Caco-2 (cell line): Measurements from ENCODE around the gene PRKCI. TPM values are rescaled to one million over a fixed set of nuclear protein-coding genes. Genes with fewer than 3 reads are reported as not detected.

Experiments
- BruUV-seq: library from RNA; stranded (reverse); fragments of 400-500 nt; replicated peaks from 2 replicates; lab custom pipeline; 2021; lab: Mats Ljungman, UMichigan
- CTCF ChIA-PET: fragments of 300-600 bp; sonication (Branson Sonifier 250); formaldehyde crosslinking; loops from one replicate; lab custom pipeline; 2022; ENCODE audit warnings: antibody characterized with exemption; lab: Charles Lee
- POLR2A ChIA-PET: fragments of 300-600 bp; sonication (Branson Sonifier 250); formaldehyde crosslinking; loops from one replicate; lab custom pipeline; 2022; ENCODE audit warnings: antibody characterized with exemption; lab: Charles Lee
- DNase-seq, 2 experiments: peaks; one replicate each; pipeline versions ENCODE4 v3.0.0 to v3.0.0-alpha.2; 2020 to 2022
- H3K27me3 ChIP-seq: replicated peaks from 2 replicates; pipeline ENCODE4 v1.6.0; 2011; ENCODE audit warnings: low read length; ENCODE audit not compliant: control insufficient read depth, insufficient read depth
- H3K36me3 ChIP-seq: 2 replicates; pipeline ENCODE4 v1.5.1; 2011; ENCODE audit warnings: low read length; ENCODE audit not compliant: control insufficient read depth, insufficient read depth
- H3K4me1 ChIP-seq: fragments of 250-450 bp; sonication (Bioruptor Pico); 2 replicates; pipeline ENCODE4 v1.5.1; 2020; ENCODE audit warnings: mild to moderate bottlenecking
- H3K4me3 ChIP-seq: 2 replicates; pipeline ENCODE4 v1.5.1; 2011; ENCODE audit warnings: low read depth, mild to moderate bottlenecking, control low read depth, low read length
- H3K9me3 ChIP-seq: fragments of 250-450 bp; sonication (Bioruptor Pico); 2 replicates; pipeline ENCODE4 v1.5.1; 2020; ENCODE audit warnings: mild to moderate bottlenecking, moderate library complexity
- H3K27ac Mint-ChIP-seq: one replicate; pipeline ENCODE4 v1.8.0; 2022; ENCODE audit warnings: mixed read lengths; ENCODE audit not compliant: unreplicated experiment
- H3K27me3 Mint-ChIP-seq: one replicate; pipeline ENCODE4 v1.8.0; 2022; ENCODE audit warnings: mixed read lengths; ENCODE audit not compliant: insufficient read depth, unreplicated experiment
- H3K36me3 Mint-ChIP-seq: one replicate; pipeline ENCODE4 v1.8.0; 2022; ENCODE audit warnings: mild to moderate bottlenecking, mixed read lengths; ENCODE audit not compliant: insufficient read depth, unreplicated experiment
- H3K4me1 Mint-ChIP-seq: one replicate; pipeline ENCODE4 v1.8.0; 2022; ENCODE audit warnings: low read depth, mixed read lengths; ENCODE audit not compliant: unreplicated experiment
- H3K4me3 Mint-ChIP-seq: one replicate; pipeline ENCODE4 v1.8.0; 2022; ENCODE audit warnings: mild to moderate bottlenecking, moderate library complexity, mixed read lengths; ENCODE audit not compliant: unreplicated experiment
- H3K9me3 Mint-ChIP-seq: one replicate; pipeline ENCODE4 v1.8.0; 2022; ENCODE audit warnings: mixed read lengths; ENCODE audit not compliant: unreplicated experiment
- intact Hi-C: fragments of 100-400 bp; cut with micrococcal nuclease; formaldehyde crosslinking; loops from one replicate; pipeline ENCODE4 v1.10.0; 2022; ENCODE audit not compliant: unreplicated experiment
- total RNA-seq: library from RNA; stranded (reverse); gene quantifications from 2 replicates; pipeline ENCODE4 v1.2.3, GENCODE V29; 2022
- TF ChIP-seq, protein P1 (sequence below), 2 experiments: fragments of 200-600 bp in 1 of 2; IDR thresholded peaks; 1 replicate in 1 of 2; 2 replicates in 1 of 2; pipeline versions ENCODE4 v1.5.1 to v1.8.0; 2011 to 2022; ENCODE audit warnings: antibody characterized with exemption in 1 of 2, control low read depth in 1 of 2, inconsistent platforms in 1 of 2, low read depth in 1 of 2, low read length in 1 of 2, mild to moderate bottlenecking in 1 of 2, moderate library complexity in 1 of 2; ENCODE audit not compliant: insufficient read depth in 1 of 2, severe bottlenecking in 1 of 2, unreplicated experiment in 1 of 2

The PRKCI gene
- total RNA-seq, 1 experiment from 2014 or later = 45.8 TPM

DNA sequence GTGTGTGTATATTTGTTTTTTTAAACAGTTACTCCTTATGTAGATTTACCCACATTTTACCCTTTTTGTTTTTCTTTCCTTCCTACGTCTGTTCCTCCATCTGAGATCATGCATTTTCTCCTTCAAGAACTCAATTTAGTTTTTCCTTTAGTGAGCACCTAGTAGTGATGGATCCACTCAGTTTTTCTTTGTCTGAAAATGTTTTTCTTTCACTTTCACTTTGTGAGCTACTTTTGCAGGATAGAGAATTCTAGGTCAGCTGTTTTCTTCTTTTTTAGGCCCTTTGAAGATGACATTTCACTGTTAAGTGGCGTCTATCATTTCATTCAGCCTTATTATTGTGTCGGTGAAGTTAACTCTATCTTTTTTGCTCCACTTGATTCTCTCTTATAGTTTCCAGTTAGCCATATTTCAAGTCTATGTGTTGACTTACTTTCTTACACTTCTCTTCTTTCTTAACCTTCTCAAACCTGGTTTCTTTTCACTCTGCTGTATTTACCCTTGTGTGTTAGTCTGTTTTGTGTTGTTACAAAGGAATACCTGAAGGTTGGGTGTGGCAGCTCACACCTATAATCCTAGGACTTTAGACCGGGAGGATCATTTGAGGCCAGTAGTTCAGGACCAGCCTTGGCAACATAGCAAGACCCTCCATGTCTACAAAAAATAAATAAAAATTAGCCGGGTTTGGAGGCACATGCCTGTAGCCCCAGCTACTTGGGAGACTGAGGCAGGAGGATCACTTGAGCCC is 55.8 kb downstream of the PRKCI start:
- H3K27ac Mint-ChIP-seq = no peak overlapping the region
- H3K4me1 ChIP-seq = no peaks in the 10 kb centered on the region; the same call in 1 of the 2 replicates
- ChIA-PET POLR2A (no interaction called here), CTCF (no interaction called here)
- H3K36me3 ChIP-seq = no peaks in the 10 kb centered on the region
- no peaks in the 10 kb centered on the region for H3K9me3 Mint-ChIP-seq
- no peak for DNase-seq
- BruUV-seq = no TSS peak
- H3K27me3 ChIP-seq = no peaks in the 10 kb centered on the region
- H3K27me3 Mint-ChIP-seq = no peaks in the 10 kb centered on the region
- no peaks in the 10 kb centered on the region for H3K9me3 ChIP-seq
- intact Hi-C loops = loop anchor here (10.0 kb wide), 1 partner anchor 93 kb away; the partner anchor contains the start of gene PHC3
- TF ChIP-seq, protein P1, sequence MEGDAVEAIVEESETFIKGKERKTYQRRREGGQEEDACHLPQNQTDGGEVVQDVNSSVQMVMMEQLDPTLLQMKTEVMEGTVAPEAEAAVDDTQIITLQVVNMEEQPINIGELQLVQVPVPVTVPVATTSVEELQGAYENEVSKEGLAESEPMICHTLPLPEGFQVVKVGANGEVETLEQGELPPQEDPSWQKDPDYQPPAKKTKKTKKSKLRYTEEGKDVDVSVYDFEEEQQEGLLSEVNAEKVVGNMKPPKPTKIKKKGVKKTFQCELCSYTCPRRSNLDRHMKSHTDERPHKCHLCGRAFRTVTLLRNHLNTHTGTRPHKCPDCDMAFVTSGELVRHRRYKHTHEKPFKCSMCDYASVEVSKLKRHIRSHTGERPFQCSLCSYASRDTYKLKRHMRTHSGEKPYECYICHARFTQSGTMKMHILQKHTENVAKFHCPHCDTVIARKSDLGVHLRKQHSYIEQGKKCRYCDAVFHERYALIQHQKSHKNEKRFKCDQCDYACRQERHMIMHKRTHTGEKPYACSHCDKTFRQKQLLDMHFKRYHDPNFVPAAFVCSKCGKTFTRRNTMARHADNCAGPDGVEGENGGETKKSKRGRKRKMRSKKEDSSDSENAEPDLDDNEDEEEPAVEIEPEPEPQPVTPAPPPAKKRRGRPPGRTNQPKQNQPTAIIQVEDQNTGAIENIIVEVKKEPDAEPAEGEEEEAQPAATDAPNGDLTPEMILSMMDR (IDR thresholded peaks at IDR 0.05; ENCODE audit: insufficient read depth in 1 of 2, low read depth in 1 of 2, low read length in 1 of 2, severe bottlenecking in 1 of 2, unreplicated experiment in 1 of 2) = no peak
- peaks cover 56% of the 10 kb centered on the region for H3K36me3 Mint-ChIP-seq
- H3K4me1 Mint-ChIP-seq = peaks cover 11% of the 10 kb centered on the region
- no peak overlapping the region for H3K4me3 Mint-ChIP-seq
- no peak overlapping the region for H3K4me3 ChIP-seq

DNA sequence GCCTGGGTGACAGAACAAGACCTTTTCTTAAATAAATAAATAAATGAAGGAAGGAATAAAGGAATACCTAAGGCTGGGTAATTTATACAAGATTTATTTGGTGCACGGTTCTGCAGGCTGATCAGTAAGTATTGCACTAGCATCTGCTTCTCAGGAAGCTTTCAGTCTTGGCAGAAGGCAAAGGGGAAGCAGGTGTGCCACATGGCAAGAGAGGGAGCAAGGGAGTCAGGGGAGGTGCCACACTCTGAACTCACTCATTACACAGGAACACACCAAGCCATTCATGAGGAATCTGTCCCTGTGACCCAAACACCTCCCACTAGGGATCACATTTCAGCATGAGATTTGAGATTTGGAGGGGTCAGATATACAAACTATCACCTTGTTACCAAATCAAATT is 56.4 kb downstream of the PRKCI start:
- Mint-ChIP-seq H3K9me3 (no peaks in the 10 kb centered on the region), H3K4me3 (no peak overlapping the region), H3K27me3 (no peaks in the 10 kb centered on the region), H3K27ac (no peak overlapping the region), H3K4me1 (peaks cover 11% of the 10 kb centered on the region), H3K36me3 (peaks cover 62% of the 10 kb centered on the region)
- no peak for DNase-seq
- no TSS peak for BruUV-seq
- TF ChIP-seq, protein P1 (IDR thresholded peaks at IDR 0.05; ENCODE audit: insufficient read depth in 1 of 2, low read depth in 1 of 2, low read length in 1 of 2, severe bottlenecking in 1 of 2, unreplicated experiment in 1 of 2) = no peak
- CTCF ChIA-PET = no interaction called here
- intact Hi-C loops = loop anchor here (10.0 kb wide), 1 partner anchor 94 kb away; the partner anchor contains the start of gene PHC3
- no peaks in the 10 kb centered on the region for H3K9me3 ChIP-seq
- no peaks in the 10 kb centered on the region; the same call in 1 of the 2 replicates for H3K4me1 ChIP-seq
- H3K36me3 ChIP-seq = no peaks in the 10 kb centered on the region
- H3K4me3 ChIP-seq = no peak overlapping the region
- POLR2A ChIA-PET = no interaction called here
- H3K27me3 ChIP-seq = no peaks in the 10 kb centered on the region

DNA sequence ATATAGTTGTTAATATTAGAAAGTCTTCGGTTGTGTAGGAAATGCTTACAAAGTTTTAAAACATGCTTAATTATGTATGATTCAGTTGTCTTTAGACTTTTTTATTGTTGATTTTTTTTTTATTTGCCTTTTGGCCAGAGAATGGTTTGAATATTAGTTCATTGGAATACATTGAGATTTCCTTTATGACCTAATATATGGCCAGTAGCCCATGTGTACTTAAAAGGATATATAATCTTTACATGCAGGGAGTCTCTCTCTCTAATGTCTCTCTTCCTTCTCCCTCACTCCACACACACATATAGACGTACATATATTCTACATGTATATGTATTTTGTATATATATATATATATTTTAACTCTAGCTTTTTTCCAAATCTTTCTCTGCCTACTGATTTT is 68.0 kb downstream of the PRKCI start:
- H3K27me3 Mint-ChIP-seq = no peaks in the 10 kb centered on the region
- H3K36me3 Mint-ChIP-seq = peaks cover 39% of the 10 kb centered on the region
- Histone ChIP-seq H3K4me3 (no peak overlapping the region), H3K4me1 (no peaks in the 10 kb centered on the region), H3K27me3 (no peaks in the 10 kb centered on the region), H3K36me3 (no peaks in the 10 kb centered on the region), H3K9me3 (no peaks in the 10 kb centered on the region)
- H3K4me3 Mint-ChIP-seq = no peak overlapping the region
- intact Hi-C loops = no loop called here
- TF ChIP-seq, protein P1 (IDR thresholded peaks at IDR 0.05; ENCODE audit: insufficient read depth in 1 of 2, low read depth in 1 of 2, low read length in 1 of 2, severe bottlenecking in 1 of 2, unreplicated experiment in 1 of 2) = no peak
- no peaks in the 10 kb centered on the region for H3K9me3 Mint-ChIP-seq
- ChIA-PET CTCF (no interaction called here), POLR2A (no interaction called here)
- no TSS peak for BruUV-seq
- no peak overlapping the region for H3K27ac Mint-ChIP-seq
- no peak for DNase-seq
- H3K4me1 Mint-ChIP-seq = no peaks in the 10 kb centered on the region
